Measurements from ENCODE around the gene ACIN1.

GRCh38 chr14:23080474-23080873, 14.5 kb downstream of the ACIN1 start:
- TF ChIP-seq TAF1 (IDR thresholded peaks at IDR 0.05; ENCODE audit: low read depth, low read length) (no peak), POLR2A (IDR thresholded peaks at IDR 0.05; ENCODE audit: low read depth, low read length) (no peak), SPI1 (IDR thresholded peaks at IDR 0.05; ENCODE audit: low read depth, low read length) (no peak)

Measured in GM12891 (cell line).